ENCODE measurements around the gene MMAB.
"Not testable (repeated sequence)": the region's sequence is repeated elsewhere in the genome, so short reads cannot be mapped to it uniquely, and the experiment has no call there.

The MMAB gene

GRCh38 chr12:109573029-109573913 lies at the start of gene MMAB, which contains the start of gene MVK:
MMAB (minus strand) TSS chr12:109573504; CDS start chr12:109573480, 24 bp downstream.
MVK (plus strand) TSS chr12:109573794; CDS start chr12:109574823, 1,029 bp downstream.
- FAIRE-seq = peak; percentile 60

- FAIRE-seq = peak; percentile 73
Observed at GRCh38 chr12:109621901-109622364, 48.6 kb upstream of the MMAB start.

GRCh38 chr12:109621211-109621694 lies 47.9 kb upstream of the MMAB start:
- FAIRE-seq = peak; percentile 64

GRCh38 chr12:109619002-109619604 lies 45.8 kb upstream of the MMAB start:
- FAIRE-seq = no peak

- FAIRE-seq = no peak
Observed at GRCh38 chr12:109618082-109618481, 44.8 kb upstream of the MMAB start.

GRCh38 chr12:109617491-109617890 lies 44.2 kb upstream of the MMAB start:
- FAIRE-seq = no peak

GRCh38 chr12:109615556-109616229 lies 42.4 kb upstream of the MMAB start:
- no peak for FAIRE-seq

- FAIRE-seq = peak; percentile 89
Observed at GRCh38 chr12:109613649-109614455, 40.5 kb upstream of the MMAB start.

GRCh38 chr12:109612975-109613502 lies 39.7 kb upstream of the MMAB start:
- FAIRE-seq = no peak

- no peak for FAIRE-seq
Observed at GRCh38 chr12:109612003-109612402, 38.7 kb upstream of the MMAB start.

GRCh38 chr12:109611223-109611622 lies 37.9 kb upstream of the MMAB start:
- FAIRE-seq = no peak

- no peak for FAIRE-seq
Observed at GRCh38 chr12:109610523-109610922, 37.2 kb upstream of the MMAB start.

- FAIRE-seq = no peak
Observed at GRCh38 chr12:109609342-109609741, 36.0 kb upstream of the MMAB start.

GRCh38 chr12:109608793-109609192 lies 35.5 kb upstream of the MMAB start:
- FAIRE-seq = no peak

GRCh38 chr12:109608270-109608669 lies 35.0 kb upstream of the MMAB start:
- FAIRE-seq = no peak

GRCh38 chr12:109607618-109608017 lies 34.3 kb upstream of the MMAB start:
- no peak for FAIRE-seq

GRCh38 chr12:109606320-109607028 lies 33.2 kb upstream of the MMAB start:
- FAIRE-seq = peak; percentile 87

GRCh38 chr12:109605599-109606228 lies 32.4 kb upstream of the MMAB start:
- peak; percentile 73 for FAIRE-seq

GRCh38 chr12:109605016-109605415 lies 31.7 kb upstream of the MMAB start:
- no peak for FAIRE-seq

GRCh38 chr12:109604132-109604585 lies 30.9 kb upstream of the MMAB start:
- FAIRE-seq = no peak

- not testable (repeated sequence) for FAIRE-seq
Observed at GRCh38 chr12:109602132-109602531, 28.8 kb upstream of the MMAB start.

Measured in islet of Langerhans (tissue), 1 donor.